ELR (cell line): ENCODE data around the gene DAD1.

Experiments
- DNase-seq: peaks from one replicate; pipeline ENCODE4 v3.0.0-alpha.2; 2015; ENCODE audit warnings: low read depth

Gene DAD1

DNA sequence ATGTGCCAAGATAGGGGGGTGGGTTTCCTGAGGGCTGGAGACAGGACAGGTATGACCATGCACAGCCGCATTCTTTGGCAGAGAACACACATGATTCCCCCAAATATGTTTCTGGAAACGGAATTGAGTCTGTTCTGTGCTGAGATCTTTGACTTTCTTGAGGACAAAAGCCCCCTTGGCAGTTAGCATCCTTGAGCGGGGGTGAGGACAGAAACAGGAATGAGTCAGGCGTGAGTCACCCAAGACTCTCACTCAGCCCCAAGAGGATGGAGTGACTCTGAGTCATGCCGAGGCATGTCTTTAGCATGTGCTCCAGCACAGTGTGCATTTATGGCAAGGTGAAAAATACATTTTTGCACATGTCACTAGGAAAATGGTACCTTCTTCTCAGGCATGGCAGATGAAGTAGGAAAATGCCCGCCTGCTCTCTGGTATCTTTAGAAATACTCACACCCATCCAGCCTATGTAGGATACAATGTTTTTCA is 52.1 kb downstream of the DAD1 start:
- peak; percentile 99 for DNase-seq

DNA sequence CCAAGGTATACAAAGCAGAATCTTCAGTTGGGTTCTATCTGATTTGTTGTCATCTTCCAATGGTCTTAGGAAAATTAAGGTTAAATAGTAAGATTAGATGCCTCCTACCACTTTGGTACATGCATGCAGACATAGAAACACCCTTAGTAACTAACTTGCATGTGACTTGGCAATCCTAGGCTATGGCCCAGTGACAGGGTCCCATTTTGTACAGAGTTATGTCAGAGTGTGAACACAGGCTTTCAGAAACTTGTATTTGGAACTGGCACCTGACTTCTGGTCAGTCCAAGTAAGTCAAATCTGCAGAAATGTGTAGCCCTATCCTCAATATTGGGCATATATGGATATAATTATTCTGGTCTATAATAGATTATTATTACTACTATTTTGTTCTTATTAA is 53.1 kb downstream of the DAD1 start:
- no peak for DNase-seq

DNA sequence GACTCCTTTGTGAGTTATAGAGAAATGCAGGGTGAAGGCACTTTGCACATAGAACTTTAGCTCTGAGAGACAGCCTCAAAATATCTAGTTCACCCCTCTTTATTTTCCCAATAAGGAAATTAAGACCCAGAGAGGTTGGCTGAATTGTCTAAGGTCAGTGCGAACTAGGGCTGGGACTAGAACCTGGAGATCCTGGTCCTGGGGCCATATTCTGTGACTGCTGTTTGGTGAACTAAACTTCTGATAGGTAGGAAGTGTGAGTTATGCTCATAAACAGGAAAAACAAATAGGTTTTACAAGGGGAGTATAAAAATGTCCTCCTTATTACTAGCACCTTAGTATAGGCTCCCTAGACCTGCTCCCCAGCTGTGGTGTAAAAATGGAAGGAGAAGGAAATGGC is 53.9 kb downstream of the DAD1 start:
- DNase-seq: no peak

DNA sequence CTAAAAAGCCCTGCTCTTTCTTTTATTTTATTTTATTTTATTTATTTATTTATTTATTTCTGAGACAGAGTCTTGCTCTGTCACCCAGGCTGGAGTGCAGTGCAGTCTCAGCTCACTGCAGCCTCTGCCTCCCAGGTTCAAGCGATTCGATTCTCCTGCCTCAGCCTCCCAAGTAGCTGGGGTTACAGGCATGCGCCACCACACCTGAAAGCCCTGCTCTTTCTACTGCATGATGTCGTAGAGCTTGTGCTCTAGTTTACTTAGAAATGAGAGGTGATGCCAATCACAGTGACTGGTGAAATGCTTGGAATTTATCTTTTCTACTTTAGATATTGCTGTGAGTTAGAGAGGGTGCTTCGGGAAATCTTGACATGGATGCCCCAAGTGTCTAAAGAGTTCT is 54.5 kb downstream of the DAD1 start:
- DNase-seq: no peak

DNA sequence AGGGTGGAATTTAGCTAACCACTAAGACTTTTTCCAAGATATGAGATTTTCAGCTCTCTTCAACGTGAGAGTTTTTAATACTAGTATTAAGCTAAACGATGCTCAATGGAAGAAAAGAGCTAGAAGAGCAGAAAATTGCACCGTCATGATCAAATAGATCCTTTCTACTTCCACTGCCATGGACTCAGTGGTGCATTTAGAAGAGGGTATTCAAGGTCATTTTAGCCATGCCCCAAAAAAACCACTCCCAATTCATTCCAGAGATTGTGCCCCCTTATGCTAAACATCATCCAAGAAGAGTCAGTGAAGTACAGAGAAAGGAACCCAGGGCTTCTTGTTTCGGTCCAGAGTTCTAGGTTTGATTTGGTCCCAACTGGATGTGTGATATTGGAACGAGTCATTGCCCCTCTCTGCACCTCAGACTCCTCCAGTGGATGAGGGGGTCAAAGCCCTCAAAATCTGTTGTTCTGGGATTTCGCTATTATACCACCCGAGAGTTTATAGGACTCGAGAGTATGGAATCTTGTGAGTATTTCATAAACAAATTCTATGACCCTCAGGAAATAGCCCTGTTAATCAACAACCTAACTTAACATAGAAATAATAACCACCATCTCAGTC is 55.2 kb downstream of the DAD1 start:
- DNase-seq: no peak

DNA sequence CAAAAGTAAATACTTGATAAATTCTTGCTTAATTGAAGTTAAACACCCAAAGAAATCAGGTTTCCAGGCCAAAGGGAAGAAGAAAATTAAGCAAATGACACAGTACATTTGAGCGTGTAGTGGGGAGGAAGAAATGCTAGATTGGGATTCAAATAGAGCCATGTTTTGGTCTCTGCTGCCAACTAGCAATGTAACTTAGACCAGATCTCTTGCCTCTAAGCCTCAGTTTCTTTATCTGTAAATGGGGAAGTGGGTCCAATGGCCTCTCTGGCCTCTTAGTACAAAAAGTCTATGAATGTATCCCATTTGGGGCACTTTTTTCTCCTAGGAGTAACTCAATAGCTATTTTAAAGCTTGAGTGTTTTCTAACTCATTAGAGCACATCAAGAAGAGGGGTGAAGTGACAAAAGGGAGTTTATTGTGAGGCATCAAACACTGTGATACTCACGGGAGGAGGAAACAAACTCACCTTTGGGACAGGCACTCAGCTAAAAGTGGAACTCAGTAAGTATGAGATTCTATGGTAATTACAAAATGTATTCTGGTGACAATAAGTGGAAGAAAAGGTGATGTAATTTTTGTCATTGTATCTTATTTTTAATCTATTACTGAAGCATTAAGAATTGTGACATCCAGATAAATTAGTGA is 55.8 kb downstream of the DAD1 start:
- DNase-seq: no peak

DNA sequence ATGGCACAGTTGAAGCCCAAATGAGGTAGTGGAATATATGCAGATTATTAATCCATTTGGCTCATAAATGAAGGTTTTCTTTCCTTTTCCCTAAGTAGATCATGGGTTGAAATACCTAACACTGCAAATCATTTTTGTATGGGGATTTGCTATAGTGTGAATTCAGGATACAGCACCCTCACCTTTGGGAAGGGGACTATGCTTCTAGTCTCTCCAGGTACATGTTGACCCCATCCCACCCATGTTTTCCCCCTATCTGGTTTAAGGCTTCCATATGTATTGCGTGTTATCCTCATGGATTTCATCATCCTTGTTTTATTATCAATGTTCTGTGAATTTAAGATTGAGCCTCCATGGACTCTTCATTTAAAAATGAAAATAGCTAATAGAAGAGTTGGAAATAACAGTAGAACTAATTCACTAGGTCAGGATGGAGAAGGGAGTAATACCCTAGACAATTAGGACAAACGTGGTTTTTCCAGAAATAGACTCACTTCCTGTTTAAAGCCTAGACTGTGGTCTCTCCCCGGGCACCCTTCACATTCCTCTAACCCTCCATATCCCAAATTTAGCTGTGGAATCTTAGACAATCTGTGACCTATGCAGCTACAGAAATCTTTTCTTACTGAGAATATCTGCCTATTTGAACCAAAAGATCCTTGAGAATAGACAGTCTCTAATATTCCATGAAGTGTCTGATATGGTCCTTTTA is 56.5 kb downstream of the DAD1 start:
- peak; percentile 58 for DNase-seq

DNA sequence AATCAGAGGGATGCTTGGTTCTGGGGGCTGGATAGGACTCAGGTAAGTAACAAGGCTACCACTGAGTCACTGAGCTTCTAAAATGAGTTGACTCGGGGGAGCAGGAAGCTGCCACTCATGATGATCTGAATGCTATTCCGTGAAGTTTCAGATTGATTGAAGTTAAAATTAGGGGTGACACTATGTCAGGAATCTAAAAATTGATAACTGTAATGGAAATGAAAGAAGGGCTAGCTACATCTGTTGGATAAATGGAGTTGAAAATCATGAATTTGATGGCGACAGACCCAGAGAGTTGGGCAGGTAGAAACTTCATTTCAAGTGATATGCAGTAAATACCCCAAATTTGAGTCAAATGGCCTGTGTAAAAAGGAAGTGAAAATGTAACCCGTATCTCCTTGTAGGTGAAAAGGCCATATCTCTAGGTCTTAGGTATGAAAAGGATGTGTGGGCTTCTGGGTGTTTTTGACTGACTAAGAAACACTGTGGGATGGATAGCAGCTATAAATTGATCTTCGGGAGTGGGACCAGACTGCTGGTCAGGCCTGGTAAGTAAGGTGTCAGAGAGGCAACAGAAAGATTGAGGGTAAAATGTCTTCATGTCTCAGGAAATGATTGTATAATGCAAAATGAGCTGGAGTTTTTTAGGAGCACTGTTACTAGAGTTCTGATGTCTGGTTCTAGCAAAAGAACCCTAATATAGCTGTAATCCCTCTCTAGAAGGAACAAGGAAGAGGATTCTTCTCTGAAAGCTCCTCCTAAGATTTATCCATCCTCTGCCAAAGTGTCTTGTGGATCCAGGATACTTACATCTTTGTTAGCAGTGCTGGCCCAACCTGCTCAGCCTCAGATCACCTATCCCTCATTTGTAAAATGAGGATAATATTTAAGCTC is 57.3 kb downstream of the DAD1 start:
- DNase-seq: no peak

DNA sequence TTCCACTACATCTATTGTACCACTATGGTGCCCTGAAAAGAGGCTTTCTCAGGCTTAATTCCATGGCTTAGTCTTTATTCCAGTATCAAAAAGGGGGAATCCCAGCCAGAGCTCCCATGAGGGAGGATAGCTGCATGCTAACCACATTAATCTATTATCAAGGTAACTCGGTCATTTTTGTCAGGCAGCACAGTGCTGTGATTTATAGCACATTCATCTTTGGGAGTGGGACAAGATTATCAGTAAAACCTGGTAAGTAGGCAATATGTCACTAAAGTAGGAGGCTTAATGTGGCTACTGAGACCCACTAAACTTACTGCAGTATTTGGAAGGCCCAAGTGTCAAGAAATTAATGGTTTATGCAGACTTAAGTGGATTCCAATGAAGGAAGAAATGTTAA is 58.9 kb downstream of the DAD1 start:
- DNase-seq: no peak

DNA sequence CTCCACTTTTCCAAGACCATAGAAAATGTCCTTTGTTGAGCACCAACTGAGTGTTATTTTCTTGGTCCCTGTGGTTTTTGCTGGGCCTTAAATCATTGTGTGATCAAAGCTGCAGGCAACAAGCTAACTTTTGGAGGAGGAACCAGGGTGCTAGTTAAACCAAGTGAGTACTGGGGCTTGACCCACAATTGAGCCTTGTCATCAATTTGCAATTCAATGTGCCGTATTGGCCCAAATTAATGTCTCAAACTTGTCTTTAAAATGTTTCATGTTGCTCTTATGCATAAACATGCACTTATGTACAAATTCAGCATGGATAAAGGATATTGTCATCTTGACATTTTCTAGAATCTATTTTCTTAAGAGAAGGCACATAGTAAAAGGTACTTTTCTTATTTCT is 62.3 kb downstream of the DAD1 start:
- no peak for DNase-seq

DNA sequence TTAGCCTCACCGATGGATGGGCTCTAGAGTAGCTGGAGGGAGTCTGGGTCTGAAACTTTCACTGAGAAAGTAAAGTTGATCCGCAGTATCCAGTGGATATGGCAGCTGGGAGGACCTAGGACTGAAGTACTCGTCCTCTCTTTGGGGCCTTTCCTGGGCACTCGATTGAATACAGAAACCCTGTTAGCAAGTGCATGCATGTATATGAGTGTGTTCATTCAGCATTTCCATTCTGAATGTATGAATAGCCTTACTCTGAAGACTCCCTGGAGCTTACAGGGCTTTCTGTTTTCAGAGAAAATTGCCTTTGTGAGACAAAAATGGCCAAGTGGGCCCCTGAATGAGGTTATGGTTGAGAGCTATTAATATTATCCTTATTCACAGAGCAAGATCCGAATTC is 62.8 kb downstream of the DAD1 start:
- DNase-seq: no peak

DNA sequence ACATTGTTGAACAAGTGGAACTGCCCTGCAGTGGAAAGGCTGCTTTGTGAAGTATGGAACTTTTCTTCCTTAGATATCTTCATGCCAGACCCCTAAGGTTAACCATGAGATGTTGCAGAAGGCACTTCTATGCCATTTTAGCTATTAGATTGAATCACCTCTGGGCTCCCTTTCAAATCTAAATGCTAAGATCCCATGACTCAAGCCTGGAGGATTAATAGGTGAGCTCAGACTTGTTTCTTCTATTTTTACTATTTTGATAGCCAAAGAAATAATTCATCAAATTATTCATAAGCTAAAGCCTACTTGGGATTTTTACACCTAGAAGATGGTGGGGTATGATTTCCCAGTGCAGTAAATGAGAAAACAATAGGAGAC is 64.3 kb downstream of the DAD1 start:
- no peak for DNase-seq

DNA sequence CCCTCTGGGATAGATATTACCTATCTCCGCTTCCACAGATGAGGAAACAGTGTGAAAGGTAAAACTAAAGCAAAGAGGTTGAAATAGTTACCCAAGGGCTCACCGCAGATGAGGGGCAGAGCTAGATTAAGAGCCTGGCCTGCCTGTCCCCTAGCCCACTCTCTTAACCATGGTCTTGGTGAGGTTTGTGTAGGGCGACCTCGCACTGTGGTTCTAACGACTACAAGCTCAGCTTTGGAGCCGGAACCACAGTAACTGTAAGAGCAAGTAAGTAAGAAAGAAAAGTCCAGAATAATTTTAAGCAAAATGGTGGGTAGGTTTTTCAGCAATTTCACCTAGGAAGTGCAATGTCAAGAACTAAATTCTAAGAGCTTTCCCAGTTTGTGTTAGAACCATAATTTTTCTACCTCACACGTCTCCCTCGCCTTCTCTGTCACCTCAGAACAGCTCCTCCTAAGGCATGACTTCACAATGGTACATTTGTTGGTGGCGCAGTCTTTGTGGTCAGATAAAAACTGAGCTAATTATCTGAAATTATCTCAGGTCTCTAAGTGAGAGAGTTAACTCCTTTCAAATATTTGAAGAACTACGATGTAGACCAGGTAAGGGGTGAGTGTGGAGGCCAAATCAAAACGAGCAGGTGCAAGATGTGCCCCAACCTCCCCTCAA is 64.8 kb downstream of the DAD1 start:
- DNase-seq: no peak

DNA sequence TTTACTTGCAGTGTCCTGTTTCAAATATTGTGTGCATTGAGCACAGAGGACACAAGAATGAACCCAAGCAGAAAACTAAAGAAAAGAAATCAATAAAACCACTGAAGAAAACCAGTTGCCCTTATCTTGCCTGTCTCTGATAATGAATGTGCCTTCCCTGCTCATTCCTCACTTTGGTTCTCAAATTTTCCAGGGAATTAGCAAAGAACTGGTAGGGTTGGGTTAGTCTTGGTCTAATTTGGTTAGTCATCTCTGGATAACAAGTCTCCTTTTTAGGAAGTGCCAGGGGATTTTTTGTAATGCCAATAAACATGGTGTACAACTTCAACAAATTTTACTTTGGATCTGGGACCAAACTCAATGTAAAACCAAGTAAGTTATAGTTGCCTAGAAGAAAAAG is 65.7 kb downstream of the DAD1 start:
- DNase-seq: no peak

DNA sequence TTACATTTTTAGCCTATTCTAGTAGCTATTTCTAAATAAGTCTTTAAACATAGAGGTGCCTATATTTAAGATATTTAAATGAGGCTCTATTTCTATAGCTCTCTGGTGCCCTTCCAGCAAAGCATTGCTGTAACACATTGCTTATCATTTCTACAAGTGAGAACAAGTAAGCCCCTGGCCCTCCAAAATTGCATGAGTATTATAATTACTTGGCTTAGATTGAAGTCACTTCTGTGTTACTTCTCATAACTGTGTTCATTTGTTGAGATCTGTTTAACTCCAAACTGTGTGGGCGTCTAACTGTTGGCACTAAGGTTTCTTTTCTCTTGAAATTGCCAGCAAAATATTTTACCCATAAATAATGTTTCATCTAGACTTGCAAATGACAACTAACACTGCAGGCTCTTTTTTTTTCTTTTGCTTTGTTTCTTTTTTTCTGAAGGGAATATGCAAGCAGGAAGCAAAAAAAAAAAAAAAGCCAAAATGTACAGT is 66.5 kb downstream of the DAD1 start:
- DNase-seq: no peak

DNA sequence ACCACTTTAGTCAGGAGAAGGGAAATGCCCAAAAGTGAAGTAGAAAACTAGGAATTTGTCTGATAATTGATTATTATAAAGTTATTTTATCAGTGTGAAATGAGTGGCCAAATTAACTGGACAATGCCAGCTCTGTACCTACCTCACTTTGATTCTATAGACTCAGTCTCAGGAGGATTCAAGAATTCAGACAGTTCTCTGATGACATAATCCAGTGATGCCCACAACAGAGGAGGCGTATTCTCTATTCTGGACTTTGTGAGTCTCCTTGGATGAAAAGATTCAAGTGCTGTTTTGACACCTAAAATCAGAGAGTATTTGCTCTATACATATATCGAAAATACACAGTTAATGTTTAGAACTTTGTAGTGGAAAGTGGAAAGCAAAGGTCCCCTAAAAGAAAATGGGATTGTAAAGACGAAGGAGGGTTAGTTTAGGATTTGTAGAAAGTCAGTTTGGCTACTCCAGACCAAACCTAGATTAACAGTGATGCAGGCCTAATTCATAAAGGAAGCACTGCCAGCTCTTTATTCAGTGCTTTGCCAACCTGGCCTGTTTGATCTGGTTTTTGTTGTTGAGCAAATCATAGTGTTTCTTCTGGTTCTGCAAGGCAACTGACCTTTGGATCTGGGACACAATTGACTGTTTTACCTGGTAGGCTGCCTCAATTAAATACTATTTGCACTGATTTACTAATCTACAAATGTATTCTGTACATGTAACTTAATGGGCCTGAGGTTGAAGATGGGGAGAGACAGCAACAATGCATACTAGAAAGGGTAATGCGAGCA is 67.4 kb downstream of the DAD1 start:
- DNase-seq: no peak

DNA sequence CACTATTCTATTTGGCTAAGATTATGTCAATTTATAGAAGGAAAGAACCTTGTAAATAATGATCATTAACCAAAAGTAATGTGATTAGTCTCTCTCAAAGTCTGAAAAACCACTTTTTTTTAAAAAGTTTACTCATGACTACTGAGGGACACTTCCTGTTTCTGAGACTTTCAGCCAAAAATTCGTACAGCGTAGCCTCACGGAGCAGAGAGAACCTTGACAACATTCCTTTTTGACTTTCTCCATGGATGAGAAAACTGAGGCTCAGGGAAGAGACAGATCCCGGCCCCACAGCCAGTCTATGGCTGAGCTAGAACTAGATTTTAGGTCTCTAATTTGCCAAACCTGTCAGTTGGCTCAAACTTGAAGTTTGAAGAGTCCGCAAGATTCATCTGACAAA is 68.2 kb downstream of the DAD1 start:
- DNase-seq: no peak

DNA sequence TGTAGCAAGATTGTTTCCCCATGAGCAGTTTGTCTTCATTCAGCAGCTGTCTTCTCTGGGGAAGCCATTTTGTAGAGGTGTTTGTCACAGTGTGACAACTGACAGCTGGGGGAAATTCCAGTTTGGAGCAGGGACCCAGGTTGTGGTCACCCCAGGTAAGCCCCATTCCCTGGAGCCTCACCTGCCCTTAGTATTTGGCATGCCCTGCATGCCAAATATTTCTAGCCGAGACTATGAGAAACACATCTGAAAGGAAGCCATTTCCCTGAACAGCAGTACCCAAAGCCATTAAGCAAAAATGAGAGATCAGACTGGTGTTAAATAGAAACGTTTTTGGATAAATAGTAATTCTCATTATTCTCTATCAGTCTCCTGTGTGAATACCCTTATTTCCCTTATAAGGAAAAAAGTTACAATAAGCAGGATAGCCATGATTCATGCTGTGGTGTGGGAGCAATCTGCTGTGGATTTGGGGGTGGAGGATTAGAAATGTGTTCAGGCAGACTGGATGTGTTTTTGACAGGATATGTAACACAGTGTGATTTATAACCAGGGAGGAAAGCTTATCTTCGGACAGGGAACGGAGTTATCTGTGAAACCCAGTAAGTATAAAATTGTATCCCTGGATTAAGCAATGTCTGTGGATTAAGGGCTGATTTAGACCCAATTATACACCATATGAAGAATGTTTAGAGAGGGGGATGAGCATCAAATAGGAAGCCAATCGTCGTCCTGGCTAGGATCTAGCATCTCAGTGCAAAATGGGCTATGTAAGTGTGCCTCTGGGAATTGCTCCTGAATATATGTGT is 68.9 kb downstream of the DAD1 start:
- DNase-seq: peak; percentile 26

DNA sequence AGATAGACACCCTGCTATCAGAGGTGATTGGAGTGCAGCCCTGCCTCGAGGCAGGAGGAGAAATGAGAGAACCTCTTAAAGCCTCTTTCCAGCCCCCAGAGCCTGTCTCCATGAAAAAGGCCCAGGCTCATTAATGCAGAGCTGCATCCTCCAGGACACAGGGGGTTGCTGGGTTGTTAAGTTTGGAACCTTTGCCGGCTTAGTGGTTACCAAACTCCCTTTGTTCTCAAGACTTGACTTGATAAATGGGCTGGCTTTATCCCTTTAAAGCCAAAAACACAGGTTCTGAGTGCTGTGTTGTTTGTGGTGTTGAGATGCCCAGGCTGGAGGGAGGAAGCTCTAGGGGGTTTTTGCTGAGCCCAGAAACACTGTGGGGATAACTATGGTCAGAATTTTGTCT is 71.0 kb downstream of the DAD1 start:
- DNase-seq: no peak

DNA sequence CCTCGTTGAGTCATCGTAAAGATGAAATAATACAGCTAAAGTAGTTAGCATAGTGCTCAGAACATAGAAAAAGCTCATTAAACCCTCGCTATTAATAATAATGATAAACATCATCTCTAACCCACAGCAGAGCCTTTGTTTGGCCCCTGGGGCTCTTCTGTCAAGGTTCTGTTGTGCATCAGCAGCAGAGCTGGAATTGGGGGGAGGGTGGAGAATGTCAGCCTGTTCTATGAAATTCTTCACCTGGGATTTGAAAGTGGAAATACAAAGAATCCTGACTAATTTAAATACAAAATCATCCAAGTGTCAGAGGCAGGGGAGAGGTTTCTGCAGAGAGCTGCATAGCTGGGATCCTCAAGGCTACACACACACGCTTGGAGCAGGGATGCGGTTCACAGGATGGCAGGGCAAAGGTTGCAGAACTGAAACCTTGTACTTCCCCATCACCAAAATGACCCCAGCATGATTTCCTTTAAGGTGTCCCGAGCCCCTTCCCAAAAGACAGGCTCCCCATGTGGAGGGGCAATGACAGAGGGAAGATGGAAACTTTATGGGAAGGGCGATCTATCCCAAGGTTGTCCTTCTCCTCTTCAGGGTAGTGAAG is 71.8 kb downstream of the DAD1 start:
- no peak for DNase-seq
